Spleen (tissue), 11 donors: ENCODE measurements around the gene CENPS. TPM values are rescaled to one million over a fixed set of nuclear protein-coding genes. Genes with fewer than 3 reads are reported as not detected.

Experiments used
- DNase-seq: peaks from one replicate; pipeline ENCODE4 v3.0.0-alpha.2; 2020
- H3K27ac ChIP-seq, 8 donors: fragments of 200-600 bp; sonication (generic) in 7 of 8; 1 replicate in 4 of 8; 2 replicates in 4 of 8; pipeline versions ENCODE4 v1.5.0 to v1.8.0; 2016 to 2021; ENCODE audit warnings: inconsistent platforms in 4 of 8, mild to moderate bottlenecking in 4 of 8, moderate library complexity in 1 of 8
- H3K27me3 ChIP-seq, 7 donors: fragments of 200-600 bp; sonication (generic) in 6 of 7; replicated peaks in 1 of 7; 1 replicate in 4 of 7; 2 replicates in 3 of 7; pipeline versions ENCODE4 v1.5.0 to v1.8.0; 2016 to 2021; ENCODE audit warnings: inconsistent platforms in 3 of 7, mild to moderate bottlenecking in 1 of 7
- H3K36me3 ChIP-seq, 6 donors: fragments of 200-600 bp; sonication (generic) in 5 of 6; 1 replicate in 4 of 6; 2 replicates in 2 of 6; pipeline versions ENCODE4 v1.5.0 to v1.8.0; 2016 to 2021; ENCODE audit warnings: inconsistent platforms in 2 of 6
- H3K4me1 ChIP-seq, 6 donors: fragments of 200-600 bp; sonication (generic) in 5 of 6; 1 replicate in 3 of 6; 2 replicates in 3 of 6; pipeline versions ENCODE4 v1.5.0 to v1.8.0; 2016 to 2021; ENCODE audit warnings: inconsistent platforms in 3 of 6
- H3K4me3 ChIP-seq, 8 donors: fragments of 200-600 bp; sonication (generic) in 7 of 8; 1 replicate in 4 of 8; 2 replicates in 4 of 8; pipeline versions ENCODE4 v1.5.0 to v1.8.0; 2016 to 2021; ENCODE audit warnings: inconsistent platforms in 4 of 8, mild to moderate bottlenecking in 4 of 8, moderate library complexity in 2 of 8
- H3K9me3 ChIP-seq, 8 donors: fragments of 200-600 bp; sonication (generic) in 7 of 8; 1 replicate in 4 of 8; 2 replicates in 4 of 8; pipeline versions ENCODE4 v1.5.0 to v1.8.0; 2016 to 2021; ENCODE audit warnings: inconsistent platforms in 4 of 8
- CTCF ChIP-seq, 11 experiments: fragments of 200-600 bp in 7 of 11; fragments of 450-650 bp in 4 of 11; sonication (generic) in 4 of 11; IDR thresholded peaks in 8 of 11; conservative IDR thresholded peaks in 3 of 11; 1 replicate in 7 of 11; 2 replicates in 4 of 11; pipeline versions ENCODE4 v1.4.0 to v1.8.0; 2016 to 2021; ENCODE audit warnings: antibody characterized with exemption in 11 of 11, inconsistent platforms in 4 of 11, mild to moderate bottlenecking in 1 of 11
- POLR2A ChIP-seq, 3 donors: fragments of 450-650 bp; IDR thresholded peaks; one replicate each; pipeline ENCODE4 v1.5.1; 2017; ENCODE audit warnings: antibody characterized with exemption in 3 of 3, mild to moderate bottlenecking in 1 of 3
- POLR2AphosphoS5 ChIP-seq, 3 donors: sonication (generic); formaldehyde crosslinking; IDR thresholded peaks; one replicate each; pipeline ENCODE4 v1.5.1; 2017; ENCODE audit warnings: antibody characterized with exemption in 3 of 3
- WGBS, 5 donors: extraction: QIAGEN DNeasy Blood & Tissue Kit in 3 of 5; methylation state at CpG; one replicate each; pipeline versions ENCODE4 v1.1.5 to v1.1.7; 2013 to 2018; 5-methylcytosine and 5-hydroxymethylcytosine counted together
- intact Hi-C: fragments of 100-400 bp; cut with DNase I; formaldehyde crosslinking; loops from one replicate; pipeline ENCODE4 v1.15.0; 2023; ENCODE audit warnings: low total_unique reads
- polyA plus RNA-seq, 3 donors: library from polyadenylated mRNA; stranded (reverse); fragments of 200-250 nt; gene quantifications; one replicate each; pipeline ENCODE4 v1.2.1, GENCODE V29; 2013
- total RNA-seq, 7 donors: library from RNA; depleted of rRNA in 3 of 7; stranded (reverse); fragments of >200 nt in 3 of 7; fragmentation: NEBNext Ultra II Directional in 4 of 7; extraction: Animal tissue kit (Norgen Biotek cat#: 25700) in 4 of 7; gene quantifications; one replicate each; pipeline versions ENCODE4 v1.1.0 to v1.2.1, GENCODE V29; 2016 to 2021
- donor health status: healthy with polysubstance abuse.
- donor health status: DM: no; HTN: no; CAD: no; lungs with moderate emphysema.
- donor health status: DM: no; HTN: no; CAD: no.
- donor health status: Bipolar disorder and iron deficiency.
- donor health status: healthy.
- donor health status: DM: no; HTN: no; CAD: no.
- donor health status: DM: yes; HTN: yes; CAD: no.

CENPS gene
- total and polyA plus RNA-seq, 10 donors: 2.1 to 13.5 (median 7.5) TPM

- intact Hi-C loops: no loop called here
- no peaks in the 10 kb centered on the region for H3K4me1 ChIP-seq
- no peak overlapping the region for H3K4me3 ChIP-seq
- no peak overlapping the region for H3K27ac ChIP-seq
- H3K9me3 ChIP-seq: no peaks in the 10 kb centered on the region
- 88 to 98% (median 95%) methylated on average over 2 of the region's 2 CpGs for WGBS, 5 donors
- no peak for TF ChIP-seq POLR2A (IDR thresholded peaks at IDR 0.05)
- no peak for TF ChIP-seq CTCF (IDR thresholded peaks at IDR 0.05 in 8 of 11, conservative IDR thresholded peaks at IDR 0.05 in 3 of 11)
- TF ChIP-seq POLR2AphosphoS5 (IDR thresholded peaks at IDR 0.05): no peak
- no peaks in the 10 kb centered on the region for H3K27me3 ChIP-seq
- no peak for DNase-seq
- peaks cover 0 to 15% (median 0%) of the 10 kb centered on the region in 6 donors for H3K36me3 ChIP-seq
Measured at GRCh38 chr1:10440305-10440704, 10.1 kb downstream of the CENPS start.

DNA sequence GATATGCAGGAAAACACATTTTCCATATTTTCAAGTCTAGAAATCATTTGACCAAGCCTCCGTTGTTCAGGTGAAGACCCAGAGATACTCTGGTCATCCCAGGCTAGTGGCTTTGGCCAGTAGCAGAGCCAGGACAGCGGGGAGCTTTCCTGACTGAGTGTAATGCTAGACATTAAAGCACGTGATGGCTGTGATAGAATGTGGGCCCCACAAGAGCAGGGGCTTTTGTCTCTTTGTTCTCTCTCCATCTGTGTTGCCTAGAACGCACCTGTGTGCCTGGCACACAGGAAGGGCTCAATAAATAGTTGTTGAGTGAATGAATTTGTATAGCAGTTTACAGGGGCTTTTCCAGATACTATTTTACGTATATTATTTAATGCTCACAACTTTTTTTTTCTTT lies 10.6 kb downstream of the CENPS start:
- intact Hi-C loops: no loop called here
- TF ChIP-seq POLR2A (IDR thresholded peaks at IDR 0.05) (no peak), POLR2AphosphoS5 (IDR thresholded peaks at IDR 0.05) (no peak), CTCF (IDR thresholded peaks at IDR 0.05 in 8 of 11, conservative IDR thresholded peaks at IDR 0.05 in 3 of 11) (no peak)
- Histone ChIP-seq H3K36me3 (peaks cover 0 to 15% (median 0%) of the 10 kb centered on the region in 6 donors), H3K27ac (no peak overlapping the region), H3K9me3 (no peaks in the 10 kb centered on the region), H3K4me3 (no peak overlapping the region), H3K27me3 (no peaks in the 10 kb centered on the region), H3K4me1 (no peaks in the 10 kb centered on the region)
- WGBS, 5 donors: 91 to 95% (median 94%) methylated on average over 5 of the region's 5 CpGs
- DNase-seq: no peak

DNA sequence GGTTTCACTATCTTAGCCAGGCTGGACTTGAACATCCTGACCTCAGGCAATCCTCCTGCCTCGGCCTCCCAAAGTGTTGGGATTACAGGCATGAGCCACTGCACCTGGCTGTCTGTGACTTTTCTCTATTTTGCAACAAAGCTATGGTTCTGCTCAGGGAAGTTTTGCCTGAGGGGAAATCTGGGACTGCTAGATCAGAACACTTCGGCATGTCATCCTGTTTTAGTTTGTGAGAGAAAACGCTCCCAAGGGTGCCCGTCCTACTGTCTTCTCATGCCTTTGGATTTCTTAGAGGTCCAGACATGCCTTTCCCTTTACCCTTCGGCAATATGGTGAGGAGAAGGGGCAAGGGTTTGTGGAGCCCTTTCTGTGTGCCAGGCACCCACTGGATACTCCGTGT lies 14.0 kb downstream of the CENPS start:
- 94 to 97% (median 95%) methylated on average over 6 of the region's 6 CpGs for WGBS, 5 donors
- H3K9me3 ChIP-seq: no peaks in the 10 kb centered on the region
- intact Hi-C loops: no loop called here
- no peak for DNase-seq
- no peaks in the 10 kb centered on the region for H3K27me3 ChIP-seq
- no peak overlapping the region for H3K27ac ChIP-seq
- H3K36me3 ChIP-seq: peaks cover 0 to 15% (median 0%) of the 10 kb centered on the region in 6 donors
- H3K4me1 ChIP-seq: no peaks in the 10 kb centered on the region
- TF ChIP-seq POLR2AphosphoS5 (IDR thresholded peaks at IDR 0.05) (no peak), POLR2A (IDR thresholded peaks at IDR 0.05) (no peak), CTCF (IDR thresholded peaks at IDR 0.05 in 8 of 11, conservative IDR thresholded peaks at IDR 0.05 in 3 of 11) (no peak)
- no peak overlapping the region for H3K4me3 ChIP-seq

- TF ChIP-seq CTCF (IDR thresholded peaks at IDR 0.05 in 8 of 11, conservative IDR thresholded peaks at IDR 0.05 in 3 of 11) (no peak), POLR2A (IDR thresholded peaks at IDR 0.05) (no peak), POLR2AphosphoS5 (IDR thresholded peaks at IDR 0.05) (no peak)
- no peak for DNase-seq
- H3K27me3 ChIP-seq: no peaks in the 10 kb centered on the region
- WGBS, 5 donors: 85 to 91% (median 89%) methylated on average over 7 of the region's 7 CpGs
- intact Hi-C loops: no loop called here
- no peak overlapping the region for H3K4me3 ChIP-seq
- no peaks in the 10 kb centered on the region for H3K4me1 ChIP-seq
- peaks cover 0 to 15% (median 0%) of the 10 kb centered on the region in 6 donors for H3K36me3 ChIP-seq
- H3K27ac ChIP-seq: no peak overlapping the region
- no peaks in the 10 kb centered on the region for H3K9me3 ChIP-seq
Measured at GRCh38 chr1:10444795-10445397, 14.7 kb downstream of the CENPS start.
